Progenitor cell of endocrine pancreas (in vitro differentiated cells): Measurements from ENCODE around the gene WDR7. TPM values are rescaled to one million over a fixed set of nuclear protein-coding genes. Genes with fewer than 3 reads are reported as not detected.

Experiments used
- DNase-seq: peaks from one replicate; pipeline ENCODE4 v3.0.0; 2021; ENCODE audit warnings: low spot score; ENCODE audit not compliant: unreplicated experiment
- H3K27ac Mint-ChIP-seq: 2 replicates; pipeline ENCODE4 v1.8.0; 2021; ENCODE audit warnings: mild to moderate bottlenecking, moderate library complexity, mixed read lengths
- H3K27me3 Mint-ChIP-seq: 2 replicates; pipeline ENCODE4 v1.8.0; 2021; ENCODE audit warnings: mixed read lengths
- H3K36me3 Mint-ChIP-seq: 2 replicates; pipeline ENCODE4 v1.8.0; 2022; ENCODE audit warnings: mixed read lengths; ENCODE audit not compliant: insufficient read depth
- H3K4me1 Mint-ChIP-seq: 2 replicates; pipeline ENCODE4 v1.8.0; 2021; ENCODE audit warnings: low read depth, mixed read lengths
- H3K4me3 Mint-ChIP-seq: 2 replicates; pipeline ENCODE4 v1.8.0; 2021; ENCODE audit warnings: low read depth, mild to moderate bottlenecking, moderate library complexity, mixed read lengths
- H3K9me3 Mint-ChIP-seq: 2 replicates; pipeline ENCODE4 v1.8.0; 2021; ENCODE audit warnings: low read depth, mixed read lengths
- total RNA-seq: library from RNA; stranded (reverse); gene quantifications from 2 replicates; pipeline ENCODE4 v1.2.1, GENCODE V29; 2021
- TF ChIP-seq, protein P1 (sequence below): fragments of 200-600 bp; sonication (generic); IDR thresholded peaks from one replicate; pipeline ENCODE4 v1.5.0; 2021; ENCODE audit warnings: antibody characterized with exemption, mild to moderate bottlenecking; ENCODE audit not compliant: unreplicated experiment

Gene WDR7
- total RNA-seq, 1 donor from 2014 or later: 23.2 TPM

DNA sequence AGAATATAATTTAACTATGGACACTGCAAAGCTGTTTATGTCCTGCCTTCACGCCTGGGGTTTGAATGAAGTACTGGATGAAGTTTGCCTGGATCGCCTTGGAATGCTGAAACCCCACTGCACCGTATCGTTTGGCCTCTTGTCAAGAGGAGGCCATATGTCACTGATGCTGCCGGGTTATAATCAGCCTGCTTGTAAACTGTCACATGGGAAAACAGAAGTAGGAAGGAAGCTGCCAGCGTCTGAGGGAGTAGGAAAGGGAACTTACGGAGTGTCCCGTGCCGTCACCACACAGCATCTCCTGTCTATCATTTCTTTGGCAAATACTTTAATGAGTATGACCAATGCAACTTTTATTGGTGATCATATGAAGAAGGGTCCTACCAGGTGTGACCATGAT lies 105.8 kb downstream of the WDR7 start:
- no peak for DNase-seq
- H3K27ac Mint-ChIP-seq: no peak overlapping the region

DNA sequence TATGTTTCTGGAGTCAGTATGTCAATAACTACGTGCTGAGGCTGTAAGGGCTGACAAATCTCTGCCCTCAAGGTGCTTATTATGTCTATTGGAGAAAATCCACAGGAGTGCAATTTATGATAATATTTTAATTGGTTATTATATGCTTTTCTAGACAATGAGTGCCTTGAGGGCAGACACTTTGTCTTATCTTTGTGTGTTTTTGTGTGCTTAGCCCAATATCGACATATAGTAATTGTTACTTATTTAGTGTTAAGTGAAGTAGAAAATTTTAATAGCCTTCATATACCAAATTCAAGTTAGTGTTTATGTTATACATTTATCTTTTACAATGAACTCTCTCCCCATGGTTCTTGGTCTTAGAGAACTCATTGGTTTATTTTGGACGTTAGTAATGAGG lies 118.9 kb downstream of the WDR7 start:
- DNase-seq: no peak
- H3K4me1 Mint-ChIP-seq: no peaks in the 10 kb centered on the region
- H3K27ac Mint-ChIP-seq: no peak overlapping the region
- no peak overlapping the region for H3K4me3 Mint-ChIP-seq
- peaks cover 6% of the 10 kb centered on the region for H3K36me3 Mint-ChIP-seq
- TF ChIP-seq, protein P1, sequence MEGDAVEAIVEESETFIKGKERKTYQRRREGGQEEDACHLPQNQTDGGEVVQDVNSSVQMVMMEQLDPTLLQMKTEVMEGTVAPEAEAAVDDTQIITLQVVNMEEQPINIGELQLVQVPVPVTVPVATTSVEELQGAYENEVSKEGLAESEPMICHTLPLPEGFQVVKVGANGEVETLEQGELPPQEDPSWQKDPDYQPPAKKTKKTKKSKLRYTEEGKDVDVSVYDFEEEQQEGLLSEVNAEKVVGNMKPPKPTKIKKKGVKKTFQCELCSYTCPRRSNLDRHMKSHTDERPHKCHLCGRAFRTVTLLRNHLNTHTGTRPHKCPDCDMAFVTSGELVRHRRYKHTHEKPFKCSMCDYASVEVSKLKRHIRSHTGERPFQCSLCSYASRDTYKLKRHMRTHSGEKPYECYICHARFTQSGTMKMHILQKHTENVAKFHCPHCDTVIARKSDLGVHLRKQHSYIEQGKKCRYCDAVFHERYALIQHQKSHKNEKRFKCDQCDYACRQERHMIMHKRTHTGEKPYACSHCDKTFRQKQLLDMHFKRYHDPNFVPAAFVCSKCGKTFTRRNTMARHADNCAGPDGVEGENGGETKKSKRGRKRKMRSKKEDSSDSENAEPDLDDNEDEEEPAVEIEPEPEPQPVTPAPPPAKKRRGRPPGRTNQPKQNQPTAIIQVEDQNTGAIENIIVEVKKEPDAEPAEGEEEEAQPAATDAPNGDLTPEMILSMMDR: no peak
- no peaks in the 10 kb centered on the region for H3K27me3 Mint-ChIP-seq
- H3K9me3 Mint-ChIP-seq: no peaks in the 10 kb centered on the region

More for the DNA sequence above, 105.8 kb downstream of the WDR7 start:
- H3K9me3 Mint-ChIP-seq: no peaks in the 10 kb centered on the region
- H3K4me1 Mint-ChIP-seq: no peaks in the 10 kb centered on the region
- no peaks in the 10 kb centered on the region for H3K36me3 Mint-ChIP-seq
- TF ChIP-seq, protein P1: no peak
- H3K4me3 Mint-ChIP-seq: no peak overlapping the region
- no peaks in the 10 kb centered on the region for H3K27me3 Mint-ChIP-seq

- no peak overlapping the region for H3K4me3 Mint-ChIP-seq
- no peaks in the 10 kb centered on the region for H3K4me1 Mint-ChIP-seq
- H3K9me3 Mint-ChIP-seq: no peaks in the 10 kb centered on the region
- DNase-seq: no peak
- H3K27me3 Mint-ChIP-seq: no peaks in the 10 kb centered on the region
- TF ChIP-seq, protein P1: no peak
- H3K27ac Mint-ChIP-seq: no peak overlapping the region
- H3K36me3 Mint-ChIP-seq: peaks cover 6% of the 10 kb centered on the region
Observed at GRCh38 chr18:56770873-56771272, 119.7 kb downstream of the WDR7 start.

GRCh38 chr18:56775701-56776100 lies 124.5 kb downstream of the WDR7 start:
- no peak for DNase-seq
- no peaks in the 10 kb centered on the region for H3K9me3 Mint-ChIP-seq
- TF ChIP-seq, protein P1: no peak
- peaks cover 2% of the 10 kb centered on the region for H3K36me3 Mint-ChIP-seq
- no peak overlapping the region for H3K4me3 Mint-ChIP-seq
- H3K4me1 Mint-ChIP-seq: no peaks in the 10 kb centered on the region
- H3K27me3 Mint-ChIP-seq: no peaks in the 10 kb centered on the region
- H3K27ac Mint-ChIP-seq: no peak overlapping the region

- Mint-ChIP-seq H3K27ac (no peak overlapping the region), H3K4me3 (no peak overlapping the region), H3K36me3 (no peaks in the 10 kb centered on the region), H3K9me3 (no peaks in the 10 kb centered on the region), H3K27me3 (no peaks in the 10 kb centered on the region), H3K4me1 (peaks cover 1% of the 10 kb centered on the region)
- TF ChIP-seq, protein P1: no peak
- no peak for DNase-seq
Observed at GRCh38 chr18:56787390-56787789, 136.2 kb downstream of the WDR7 start.
